ENCODE results near the gene LEMD3.

- TF ChIP-seq CTCF (conservative IDR thresholded peaks at IDR 0.05; ENCODE audit: low read depth, low read length), result no peak
- no peak for TF ChIP-seq EZH2phosphoT487 (IDR thresholded peaks at IDR 0.05; ENCODE audit: borderline replicate concordance, low read length)
Observed at GRCh38 chr12:65296508-65297265, 127.3 kb downstream of the LEMD3 start.
